Heart right ventricle (tissue), 16 donors: Measurements from ENCODE around the gene ADARB2. TPM values are rescaled to one million over a fixed set of nuclear protein-coding genes. Genes with fewer than 3 reads are reported as not detected.

Source experiments
- ATAC-seq, 8 donors: fragments of 200-7000 bp; cut with Tn5 transposase; one replicate each; pipeline ENCODE4 v1.9.1; 2020; ENCODE audit warnings: mild to moderate bottlenecking in 8 of 8, moderate library complexity in 8 of 8, moderate number of reproducible peaks in 1 of 8
- DNase-seq, 2 donors: peaks; one replicate each; pipeline ENCODE4 v3.0.0-alpha.2; 2020
- H3K27ac ChIP-seq, 10 donors: fragments of 200-600 bp; sonication (generic) in 2 of 10; one replicate each; pipeline versions ENCODE4 v1.5.0 to v1.8.0; 2020 to 2022; ENCODE audit warnings: mild to moderate bottlenecking in 3 of 10
- H3K27me3 ChIP-seq, 7 donors: fragments of 200-600 bp; one replicate each; pipeline ENCODE4 v1.8.0; 2021 to 2022; ENCODE audit warnings: mild to moderate bottlenecking in 2 of 7
- H3K36me3 ChIP-seq, 9 donors: fragments of 200-600 bp; sonication (generic) in 1 of 9; one replicate each; pipeline versions ENCODE4 v1.5.0 to v1.8.0; 2020 to 2022; ENCODE audit warnings: mild to moderate bottlenecking in 2 of 9
- H3K4me1 ChIP-seq, 9 donors: fragments of 200-600 bp; sonication (generic) in 1 of 9; one replicate each; pipeline versions ENCODE4 v1.5.0 to v1.8.0; 2020 to 2022; ENCODE audit warnings: mild to moderate bottlenecking in 4 of 9
- H3K4me3 ChIP-seq, 10 donors: fragments of 200-600 bp; sonication (generic) in 2 of 10; one replicate each; pipeline versions ENCODE4 v1.5.0 to v1.8.0; 2020 to 2022; ENCODE audit warnings: mild to moderate bottlenecking in 7 of 10, moderate library complexity in 2 of 10
- H3K9me3 ChIP-seq, 11 donors: fragments of 200-600 bp in 10 of 11; sonication (generic) in 2 of 11; one replicate each; pipeline versions ENCODE4 v1.5.0 to v1.8.0; 2013 to 2022; ENCODE audit warnings: mild to moderate bottlenecking in 2 of 11, control low read depth in 1 of 11, moderate library complexity in 1 of 11
- WGBS, 2 donors: extraction: QIAGEN DNeasy Blood & Tissue Kit; methylation state at CpG; one replicate each; pipeline ENCODE4 v1.1.7; 2013; ENCODE audit warnings: inconsistent platforms in 1 of 2; 5-methylcytosine and 5-hydroxymethylcytosine counted together
- intact Hi-C, 10 donors: fragments of 100-400 bp; cut with DNase I; formaldehyde crosslinking; loops; one replicate each; pipeline versions ENCODE4 v1.11.1 to v1.14.2; 2022
- polyA plus RNA-seq, 2 donors: library from polyadenylated mRNA; stranded (reverse); fragments of 200-250 nt; gene quantifications; one replicate each; pipeline ENCODE4 v1.2.3, GENCODE V29; 2013
- total RNA-seq, 10 donors: library from RNA; stranded (reverse); fragmentation: NEBNext Ultra II Directional in 3 of 10; extraction: Animal tissue kit (Norgen Biotek cat#: 25700) in 3 of 10; gene quantifications; one replicate each; pipeline versions ENCODE4 v1.2.1 to v1.2.4, GENCODE V29; 2021 to 2023
- TF ChIP-seq, protein P1 (sequence below), 9 donors: fragments of 200-600 bp; sonication (generic) in 2 of 9; IDR thresholded peaks; one replicate each; pipeline versions ENCODE4 v1.5.0 to v1.8.0; 2021 to 2022; ENCODE audit warnings: antibody characterized with exemption in 9 of 9, mild to moderate bottlenecking in 5 of 9, moderate library complexity in 1 of 9
- donor health status: Arrhythmogenic right ventricular cardiomyopathy.
- donor health status: ischemic (EF 13 %, LVEDD 7.1; RV severe dilation, severe dysfunction).
- donor health status: healthy with polysubstance abuse.
- donor health status: DM: no; HTN: yes; CAD: no.
- donor health status: DM: no; HTN: no; CAD: no.
- donor health status: ischemic (EF 25% LVEDD 6.9; RV normal size, moderate dysfunction).
- donor health status: ischemic (EF 25% LVEDD 5.7; RV mildly dilated, moderate dysfunction).
- donor health status: healthy.
- donor health status: DM: yes; HTN: yes; CAD: no.
- donor health status: Ischemic cardiomyopathy.
- donor health status: ischemic (EF 35%, LVEDD 5.7; RV mildly dilated, moderate dysfunction).
- donor health status: nonischemic (EF 11% LVEDD 7.7; RV severe dilation, severe dysfunction).
- donor health status: DM: yes; HTN: yes; CAD: no.
- donor health status: PGD.
- donor health status: ischemic (EF 29% LVEDD 5.4; RV normal size, mild dysfunction).
- donor health status: nonischemic (EF 23%, LVEDD 6.1; RV moderate dilation, normal function).

The ADARB2 gene
- total and polyA plus RNA-seq, 12 donors: 0.08 to 0.47 (median 0.17) TPM; not detected in 2

DNA sequence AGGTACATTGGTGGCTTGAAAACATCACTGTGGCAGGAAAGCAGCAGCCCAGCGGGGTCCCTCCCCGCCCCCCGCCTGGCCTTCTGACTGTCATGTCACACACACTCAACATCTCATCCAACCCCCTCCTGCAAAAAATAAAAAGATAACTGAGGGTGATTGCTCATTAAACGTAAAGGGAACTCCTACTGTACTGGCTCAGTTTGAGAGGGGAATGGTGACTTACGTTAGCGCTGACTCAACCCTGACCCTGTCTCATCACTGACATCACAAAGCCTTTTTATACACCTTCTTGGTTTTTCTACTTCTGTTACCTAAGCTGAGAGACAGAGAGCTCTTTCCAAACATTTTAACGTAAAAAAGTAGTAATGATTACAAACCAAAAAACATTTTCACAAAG lies 48.8 kb downstream of the ADARB2 start:
- Histone ChIP-seq H3K27me3 (peaks cover 0 to 4% (median 0%) of the 10 kb centered on the region in 7 donors), H3K4me3 (no peak overlapping the region), H3K36me3 (no peaks in the 10 kb centered on the region), H3K4me1 (no peaks in the 10 kb centered on the region), H3K9me3 (no peaks in the 10 kb centered on the region), H3K27ac (no peak overlapping the region)
- DNase-seq (no peak), ATAC-seq (no peak)
- 74 to 79% methylated on average over 7 of the region's 7 CpGs for WGBS, 2 donors
- TF ChIP-seq, protein P1, sequence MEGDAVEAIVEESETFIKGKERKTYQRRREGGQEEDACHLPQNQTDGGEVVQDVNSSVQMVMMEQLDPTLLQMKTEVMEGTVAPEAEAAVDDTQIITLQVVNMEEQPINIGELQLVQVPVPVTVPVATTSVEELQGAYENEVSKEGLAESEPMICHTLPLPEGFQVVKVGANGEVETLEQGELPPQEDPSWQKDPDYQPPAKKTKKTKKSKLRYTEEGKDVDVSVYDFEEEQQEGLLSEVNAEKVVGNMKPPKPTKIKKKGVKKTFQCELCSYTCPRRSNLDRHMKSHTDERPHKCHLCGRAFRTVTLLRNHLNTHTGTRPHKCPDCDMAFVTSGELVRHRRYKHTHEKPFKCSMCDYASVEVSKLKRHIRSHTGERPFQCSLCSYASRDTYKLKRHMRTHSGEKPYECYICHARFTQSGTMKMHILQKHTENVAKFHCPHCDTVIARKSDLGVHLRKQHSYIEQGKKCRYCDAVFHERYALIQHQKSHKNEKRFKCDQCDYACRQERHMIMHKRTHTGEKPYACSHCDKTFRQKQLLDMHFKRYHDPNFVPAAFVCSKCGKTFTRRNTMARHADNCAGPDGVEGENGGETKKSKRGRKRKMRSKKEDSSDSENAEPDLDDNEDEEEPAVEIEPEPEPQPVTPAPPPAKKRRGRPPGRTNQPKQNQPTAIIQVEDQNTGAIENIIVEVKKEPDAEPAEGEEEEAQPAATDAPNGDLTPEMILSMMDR (IDR thresholded peaks at IDR 0.05): no peak
- intact Hi-C loops: loop anchor here in 1 of 10 donors (10.0 kb wide), 1 partner anchor 56 kb away; no protein-coding TSS in a partner anchor

DNA sequence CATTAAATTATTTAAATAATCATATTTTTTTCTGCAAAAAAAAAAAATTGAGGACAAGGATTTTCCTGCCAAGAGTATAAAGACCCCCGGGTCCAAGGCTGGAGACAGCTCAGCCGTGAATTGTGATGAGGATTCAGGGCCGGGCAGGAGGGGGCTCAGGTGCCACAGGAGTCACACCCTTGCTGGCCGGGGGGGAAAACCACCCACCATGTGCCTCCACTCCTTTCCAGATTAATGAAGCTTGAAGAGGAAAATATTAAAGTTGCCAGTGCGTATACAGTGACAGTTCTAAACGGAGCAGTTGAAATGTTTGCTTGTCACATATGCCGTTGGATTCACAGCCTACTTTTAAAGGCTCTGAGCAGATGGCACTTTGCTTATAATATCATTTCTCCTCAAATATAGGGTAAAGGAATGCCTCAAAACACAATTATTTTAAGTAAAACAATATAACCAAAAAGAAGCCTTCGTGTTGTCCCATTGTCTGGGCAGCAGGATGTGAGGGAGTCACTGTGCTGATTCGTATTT lies 49.6 kb downstream of the ADARB2 start:
- no peaks in the 10 kb centered on the region for H3K9me3 ChIP-seq
- intact Hi-C loops: loop anchor here in 1 of 10 donors (10.0 kb wide), 1 partner anchor 57 kb away; no protein-coding TSS in a partner anchor
- no peak for DNase-seq
- H3K4me3 ChIP-seq: no peak overlapping the region
- no peak overlapping the region for H3K27ac ChIP-seq
- 68 to 79% methylated on average over 9 of the region's 9 CpGs for WGBS, 2 donors
- no peaks in the 10 kb centered on the region for H3K36me3 ChIP-seq
- H3K27me3 ChIP-seq: peaks cover 0 to 5% (median 0%) of the 10 kb centered on the region in 7 donors
- no peak for ATAC-seq
- TF ChIP-seq, protein P1 (IDR thresholded peaks at IDR 0.05): no peak
- H3K4me1 ChIP-seq: no peaks in the 10 kb centered on the region

DNA sequence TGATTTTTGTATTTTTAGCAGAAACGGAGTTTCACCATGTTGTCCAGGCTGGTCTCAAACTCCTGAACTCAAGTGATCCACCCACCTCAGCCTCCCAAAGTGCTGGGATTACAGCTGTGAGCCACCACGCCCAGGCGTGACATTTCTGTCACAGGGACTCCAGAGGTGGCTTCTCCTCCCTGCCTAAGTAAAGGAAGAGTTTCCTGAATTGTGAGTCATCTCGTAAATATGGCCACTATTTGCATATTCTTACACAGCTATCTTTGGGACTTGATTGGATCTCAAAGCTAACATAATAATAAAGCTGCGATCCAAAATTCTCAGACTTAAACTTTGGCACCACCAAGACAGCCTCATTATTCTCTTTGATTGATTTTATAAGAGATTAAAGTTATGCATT lies 50.1 kb downstream of the ADARB2 start:
- no peak overlapping the region for H3K4me3 ChIP-seq
- ATAC-seq (no peak), DNase-seq (no peak)
- peaks cover 0 to 7% (median 0%) of the 10 kb centered on the region in 7 donors for H3K27me3 ChIP-seq
- no peaks in the 10 kb centered on the region for H3K36me3 ChIP-seq
- H3K9me3 ChIP-seq: no peaks in the 10 kb centered on the region
- H3K4me1 ChIP-seq: no peaks in the 10 kb centered on the region
- no peak overlapping the region for H3K27ac ChIP-seq
- TF ChIP-seq, protein P1 (IDR thresholded peaks at IDR 0.05): no peak
- intact Hi-C loops: loop anchor here in 1 of 10 donors (10.0 kb wide), 1 partner anchor 58 kb away; no protein-coding TSS in a partner anchor
- WGBS, 2 donors: 77 to 81% methylated on average over 5 of the region's 5 CpGs

DNA sequence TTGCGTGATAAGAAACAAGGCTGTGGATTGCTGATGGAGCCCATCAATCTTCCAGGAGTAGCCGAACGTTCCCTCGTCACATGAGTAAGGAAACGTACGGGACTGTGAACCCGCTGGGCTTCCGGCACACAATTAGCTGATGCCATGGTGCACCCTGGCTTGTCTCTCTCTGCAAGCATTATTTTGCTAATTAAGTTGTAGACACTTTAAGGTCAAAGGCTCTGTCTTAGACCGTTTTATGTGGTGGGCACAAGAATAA lies 50.9 kb downstream of the ADARB2 start:
- no peak overlapping the region for H3K4me3 ChIP-seq
- WGBS, 2 donors: 65 to 67% methylated on average over 9 of the region's 9 CpGs
- peaks cover 0 to 13% (median 0%) of the 10 kb centered on the region in 7 donors for H3K27me3 ChIP-seq
- ATAC-seq (no peak), DNase-seq (no peak)
- no peaks in the 10 kb centered on the region for H3K9me3 ChIP-seq
- TF ChIP-seq, protein P1 (IDR thresholded peaks at IDR 0.05): no peak
- no peaks in the 10 kb centered on the region for H3K36me3 ChIP-seq
- H3K4me1 ChIP-seq: no peaks in the 10 kb centered on the region
- intact Hi-C loops: loop anchor here in 1 of 10 donors (10.0 kb wide), 1 partner anchor 58 kb away; no protein-coding TSS in a partner anchor
- no peak overlapping the region for H3K27ac ChIP-seq
